NCI-H69 (cell line): ENCODE results near the gene KRTAP4-4.
"Not testable (repeated sequence)": the region's sequence is repeated elsewhere in the genome, so short reads cannot be mapped to it uniquely, and the experiment has no call there.

ENCODE experiments used
- DNase-seq: peaks from one replicate; lab custom pipeline; 2025; lab: John Stamatoyannopoulos, UW

KRTAP4-4 gene

GRCh38 chr17:41160648-41161047 is at the start of gene KRTAP4-4:
Gene KRTAP4-4, minus strand, starts transcription at chr17:41160748. Its CDS starts 57 bp downstream, at chr17:41160691.
- DNase-seq: no peak

- DNase-seq: no peak
These were observed 39.0 kb upstream of the KRTAP4-4 start for GRCh38 chr17:41199421-41200078.

DNA sequence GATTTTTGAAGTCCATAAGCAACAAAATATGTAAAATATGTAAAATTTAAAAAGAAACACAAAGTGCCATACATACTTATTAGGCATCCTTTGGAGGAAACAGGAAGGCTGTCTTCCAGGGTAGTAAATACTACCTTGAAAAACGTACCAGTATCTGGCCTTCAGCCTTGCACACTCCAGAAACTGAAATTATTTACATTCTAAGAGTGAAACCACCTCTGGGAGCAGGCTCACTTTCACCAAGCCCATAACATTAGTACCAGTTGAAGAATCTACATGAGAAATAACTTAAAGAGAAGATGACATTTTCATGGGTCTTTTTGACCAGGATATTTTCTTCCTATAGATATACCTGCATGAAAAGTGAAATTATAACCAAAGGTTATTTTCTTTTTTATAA is 35.5 kb upstream of the KRTAP4-4 start:
- DNase-seq: no peak

- DNase-seq: peak; percentile 17
These were observed 29.8 kb upstream of the KRTAP4-4 start for GRCh38 chr17:41190328-41190727.

- not testable (repeated sequence) for DNase-seq
These were observed 29.3 kb upstream of the KRTAP4-4 start, which contains the start of gene KRTAP9-1 for GRCh38 chr17:41189837-41190318. Gene KRTAP9-1, plus strand, starts transcription at chr17:41189887. Its CDS starts 0 bp downstream, at chr17:41189887.

- peak; percentile 3 for DNase-seq
These were observed 26.3 kb upstream of the KRTAP4-4 start for GRCh38 chr17:41186872-41187271.

DNA sequence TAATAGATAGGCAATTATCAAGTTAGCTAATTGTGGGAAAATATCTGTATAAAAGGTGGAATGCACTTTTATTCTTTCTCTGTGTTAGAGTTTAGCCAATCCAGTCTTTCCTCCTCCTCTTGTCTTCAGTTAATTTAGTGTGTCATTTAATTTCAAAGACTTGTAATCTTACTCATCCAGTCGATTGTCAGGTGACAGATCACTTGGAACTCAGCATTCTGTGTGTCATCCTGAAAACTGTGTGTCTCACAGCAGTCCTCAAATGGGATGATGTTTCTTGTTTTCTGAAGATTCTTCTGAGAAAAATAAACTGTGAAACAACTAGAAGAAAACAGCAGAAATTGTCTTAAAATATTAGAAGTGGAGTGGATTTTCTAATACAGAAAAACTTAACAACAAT is 24.5 kb upstream of the KRTAP4-4 start:
- no peak for DNase-seq

DNA sequence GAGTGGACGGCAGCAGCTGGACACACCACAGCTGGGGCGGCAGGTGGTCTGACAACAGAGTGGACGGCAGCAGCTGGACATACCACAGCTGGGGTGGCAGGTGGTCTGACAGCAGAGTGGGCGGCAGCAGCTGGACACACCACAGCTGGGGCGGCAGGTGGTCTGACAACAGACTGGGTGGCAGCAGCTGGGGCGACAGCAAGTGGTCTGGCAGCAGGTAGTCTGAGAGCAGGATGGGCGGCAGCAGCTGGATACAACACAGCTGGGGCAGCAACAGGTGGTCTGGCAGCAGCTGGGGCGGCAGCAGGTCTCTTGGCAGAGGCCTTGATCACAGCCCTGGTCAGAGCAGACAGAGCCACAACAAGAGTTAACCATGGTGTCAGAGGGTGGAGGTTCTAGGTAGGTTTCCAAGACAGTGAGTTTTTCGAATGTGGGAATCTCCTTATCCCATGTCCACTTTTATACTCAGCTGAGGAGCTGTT is 24.0 kb upstream of the KRTAP4-4 start, which contains the start of gene KRTAP4-1:
TSS of gene KRTAP4-1 (minus strand) at position 432 of the 482 bp plus-strand sequence. CDS start at position 375, 57 bp downstream.
- no peak for DNase-seq

DNA sequence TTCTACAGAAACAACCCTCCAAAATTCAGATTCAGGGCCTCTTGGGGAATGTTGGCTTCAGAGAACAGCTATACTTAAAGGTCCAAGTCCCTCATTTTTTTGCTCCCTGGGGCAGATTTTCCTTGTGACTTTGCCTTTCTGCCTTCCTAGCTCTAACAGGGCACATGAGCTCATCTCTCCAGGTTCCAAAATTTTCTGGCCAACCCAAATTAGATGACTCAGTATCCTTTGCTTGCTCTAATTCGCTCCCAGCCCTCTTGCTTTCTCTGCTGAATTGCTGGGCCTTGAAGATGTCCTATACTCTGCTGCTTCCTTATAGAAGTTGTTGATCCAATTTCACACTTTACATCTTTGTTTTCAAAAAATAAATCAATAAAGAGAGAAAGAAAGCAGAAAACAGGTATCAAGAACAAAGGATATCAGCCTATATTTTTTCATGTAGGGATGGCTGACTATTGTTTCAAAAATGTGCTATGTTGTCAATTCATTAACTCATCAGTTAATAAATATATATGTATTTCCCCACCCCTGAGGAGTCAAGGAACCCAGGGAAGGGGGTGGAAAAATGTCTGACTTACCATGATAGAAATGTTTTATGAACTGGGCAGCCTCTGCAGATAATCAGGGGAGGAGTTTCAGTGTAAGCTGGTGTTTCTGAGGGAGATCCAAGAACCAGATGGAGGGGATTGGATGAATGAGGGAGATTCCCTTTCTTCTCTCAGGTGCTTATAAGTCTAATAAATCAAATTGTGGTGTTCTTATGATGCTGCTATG is 18.5 kb upstream of the KRTAP4-4 start:
- no peak for DNase-seq

DNA sequence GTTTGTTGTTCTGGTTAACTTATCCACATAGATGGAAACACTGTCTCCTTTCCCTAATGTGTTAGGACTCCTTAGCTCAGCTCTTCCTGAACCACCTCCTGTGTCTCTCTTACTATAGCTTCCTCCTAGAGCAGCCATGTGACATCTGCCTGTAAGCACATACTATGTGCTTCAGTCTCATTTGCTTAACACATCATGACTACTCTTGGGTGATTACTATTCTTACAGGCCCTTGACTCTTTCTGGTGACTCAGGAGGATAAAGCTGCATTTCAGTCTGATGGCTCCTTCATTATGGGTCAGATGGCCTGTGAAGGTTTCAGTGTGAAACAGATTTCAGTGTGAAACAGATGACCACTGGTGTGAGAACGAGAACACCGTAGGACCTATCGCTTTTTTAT is 17.8 kb upstream of the KRTAP4-4 start:
- DNase-seq: no peak

GRCh38 chr17:41177727-41178271 is 17.3 kb upstream of the KRTAP4-4 start, which contains the start of gene KRTAP4-2:
Gene KRTAP4-2, minus strand, starts transcription at chr17:41178221. Its CDS starts 57 bp downstream, at chr17:41178164.
- no peak for DNase-seq

GRCh38 chr17:41176744-41177387 is 16.3 kb upstream of the KRTAP4-4 start:
- no peak for DNase-seq

DNA sequence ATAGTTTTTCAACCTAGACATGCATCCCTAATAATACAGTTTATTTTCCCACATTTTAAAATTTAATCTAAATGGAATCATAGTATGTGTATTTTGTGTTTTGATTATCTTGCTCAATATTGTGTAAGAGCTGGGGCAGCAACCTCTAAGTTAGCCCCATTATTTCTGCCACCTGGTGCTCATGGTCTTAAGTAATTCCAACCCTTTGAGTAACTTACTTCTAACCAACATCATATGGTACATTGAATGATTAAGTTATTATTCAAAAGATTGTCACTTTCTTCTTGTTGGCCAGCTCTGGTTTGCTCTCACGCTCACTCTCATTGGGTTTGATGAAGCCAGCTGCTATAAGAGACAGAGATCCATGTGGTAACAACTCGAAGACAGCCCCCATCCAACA is 11.3 kb upstream of the KRTAP4-4 start:
- DNase-seq: no peak

DNA sequence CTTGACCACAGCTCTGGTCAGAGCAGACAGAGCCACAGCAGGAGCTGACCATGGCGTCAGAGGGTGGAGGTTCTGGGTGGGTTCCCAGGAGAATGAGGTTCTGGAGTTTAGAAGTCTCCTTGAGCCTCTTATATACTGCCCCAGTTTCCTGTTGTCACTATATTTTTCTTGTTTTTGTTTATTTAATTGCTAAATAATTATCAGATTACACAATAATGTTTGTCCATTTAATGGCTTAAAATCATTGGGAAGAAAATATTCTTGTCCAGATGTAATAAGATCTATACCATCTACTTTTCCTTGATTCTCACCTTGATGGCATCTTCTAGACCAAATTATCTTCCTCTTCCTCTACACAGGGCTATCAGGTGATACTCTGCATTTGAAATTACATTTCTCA is 7.6 kb upstream of the KRTAP4-4 start, which contains the start of gene KRTAP4-3:
TSS of gene KRTAP4-3 (minus strand) at position 101 of the 400 bp plus-strand sequence. CDS start at position 52, 49 bp downstream.
- DNase-seq: no peak

- no peak for DNase-seq
These were observed 7.0 kb upstream of the KRTAP4-4 start for GRCh38 chr17:41167561-41167960.

DNA sequence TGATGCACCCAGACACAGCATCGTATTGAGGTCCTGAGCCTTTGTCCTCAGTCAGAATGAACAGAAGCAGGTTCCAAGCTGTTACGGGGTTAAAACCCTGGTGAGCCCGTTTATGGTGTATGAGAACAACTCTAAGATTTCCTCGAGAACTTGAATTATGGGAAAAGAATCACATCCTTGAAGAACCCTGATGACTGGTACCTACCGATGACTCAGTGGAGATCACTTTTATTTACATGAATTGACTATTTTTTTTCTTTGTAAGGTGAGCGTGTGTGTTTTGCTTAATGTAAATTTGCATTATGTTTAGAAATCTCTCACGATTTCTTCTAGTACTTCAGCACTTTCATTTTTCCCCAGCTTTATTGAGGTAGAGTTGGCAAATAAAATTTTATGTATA is 3.3 kb upstream of the KRTAP4-4 start:
- DNase-seq: no peak

DNA sequence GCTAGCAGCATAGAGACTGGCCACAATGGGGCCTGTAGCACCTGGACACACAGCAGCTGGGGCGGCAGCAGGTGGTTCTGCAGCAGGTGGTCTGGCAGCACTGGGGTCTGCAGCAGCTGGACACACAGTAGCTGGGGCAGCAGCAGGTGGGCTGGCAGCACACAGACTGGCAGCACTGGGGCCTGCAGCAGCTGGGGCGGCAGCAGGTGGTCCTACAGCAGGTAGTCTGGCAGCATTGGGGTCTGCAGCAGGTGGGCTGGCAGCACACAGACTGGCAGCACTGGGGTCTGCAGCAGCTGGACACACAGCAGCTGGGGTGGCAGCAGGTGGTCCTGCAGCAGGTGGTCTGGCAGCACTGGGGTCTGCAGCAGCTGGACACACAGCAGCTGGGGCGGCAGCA is 358 bp downstream of the KRTAP4-4 start:
- not testable (repeated sequence) for DNase-seq

- no peak for DNase-seq
These were observed 6.7 kb downstream of the KRTAP4-4 start for GRCh38 chr17:41153856-41154255.

DNA sequence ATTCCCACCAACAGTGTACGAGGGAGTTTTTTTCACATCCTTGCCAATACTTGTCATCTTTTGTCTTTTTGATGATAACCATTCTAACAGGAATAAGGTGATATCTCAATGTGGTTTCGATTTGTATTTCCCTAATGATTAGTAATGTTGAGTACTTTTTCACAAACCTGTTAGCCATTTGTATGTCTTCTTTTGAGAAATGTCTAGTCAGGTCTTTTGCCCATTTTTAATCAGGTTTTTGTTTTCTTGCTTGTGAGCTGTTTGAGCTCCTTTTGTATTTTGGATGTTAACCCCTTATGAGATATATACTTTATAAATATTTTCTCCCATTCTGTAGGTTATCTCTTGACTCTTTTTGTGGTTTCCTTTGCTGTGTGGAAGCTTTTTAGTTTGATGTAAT is 9.0 kb downstream of the KRTAP4-4 start:
- no peak for DNase-seq

- no peak for DNase-seq
These were observed 10.5 kb downstream of the KRTAP4-4 start for GRCh38 chr17:41150026-41150425.

DNA sequence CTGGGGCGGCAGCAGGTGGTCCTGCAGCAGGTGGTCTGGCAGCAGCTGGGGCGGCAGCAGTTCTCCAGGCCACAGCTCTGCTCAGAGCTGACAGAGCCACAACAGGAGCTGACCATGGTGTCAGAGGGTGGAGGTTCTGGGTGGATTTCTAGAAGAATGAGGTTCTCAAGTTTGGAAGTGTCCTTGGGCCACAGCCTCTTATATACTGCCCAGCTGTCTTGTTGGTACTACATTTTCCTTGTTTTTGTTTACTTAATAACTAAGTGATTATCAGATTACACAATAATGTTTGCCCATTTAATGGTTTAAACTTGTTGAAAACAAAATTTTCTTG is 10.9 kb downstream of the KRTAP4-4 start, which contains the start of gene KRTAP4-5:
TSS of gene KRTAP4-5 (minus strand) at position 174 of the 334 bp plus-strand sequence. CDS start at position 116, 58 bp downstream.
- DNase-seq: no peak
